GM19035 (cell line): ENCODE data around the gene DNAJC21.

ENCODE experiments used
- ATAC-seq: cut with Tn5 transposase; IDR thresholded peaks from one replicate; pipeline ENCODE4 v1.9.1; 2021; ENCODE audit not compliant: unreplicated experiment

The DNAJC21 gene

GRCh38 chr5:34977934-34978613 is 48.7 kb downstream of the DNAJC21 start:
- no peak for ATAC-seq

GRCh38 chr5:34978681-34979080 is 49.3 kb downstream of the DNAJC21 start:
- ATAC-seq, result no peak

- ATAC-seq, result no peak
Measured at GRCh38 chr5:34982823-34983222, 53.5 kb downstream of the DNAJC21 start.

- ATAC-seq, result no peak
Measured at GRCh38 chr5:34986965-34987364, 57.6 kb downstream of the DNAJC21 start.

- ATAC-seq, result no peak
Measured at GRCh38 chr5:34991486-34992238, 62.3 kb downstream of the DNAJC21 start.

- ATAC-seq, result no peak
Measured at GRCh38 chr5:34993951-34994350, 64.6 kb downstream of the DNAJC21 start.

- ATAC-seq, result no peak
Measured at GRCh38 chr5:34996261-34996660, 66.9 kb downstream of the DNAJC21 start.

- no peak for ATAC-seq
Measured at GRCh38 chr5:34998058-34998789, 68.9 kb downstream of the DNAJC21 start.

GRCh38 chr5:35001842-35002241 is 72.5 kb downstream of the DNAJC21 start:
- no peak for ATAC-seq

- ATAC-seq, result no peak
Measured at GRCh38 chr5:35002459-35002858, 73.1 kb downstream of the DNAJC21 start.

- peak; percentile 82 for ATAC-seq
Measured at GRCh38 chr5:35003018-35003957, 73.9 kb downstream of the DNAJC21 start.

GRCh38 chr5:35004200-35004599 is 74.8 kb downstream of the DNAJC21 start:
- ATAC-seq, result no peak

GRCh38 chr5:35004771-35005170 is 75.4 kb downstream of the DNAJC21 start:
- no peak for ATAC-seq
